Cardiac ventricle fibroblast (primary cell): ENCODE data around the gene MSLN. TPM values are rescaled to one million over a fixed set of nuclear protein-coding genes. Genes with fewer than 3 reads are reported as not detected.

ENCODE experiments used
- total RNA-seq: library from RNA; depleted of rRNA; stranded (reverse); fragments of >200 nt; gene quantifications from 2 replicates; pipeline ENCODE4 v1.2.3, GENCODE V29; 2015

Gene MSLN
- total RNA-seq = not detected in 2 replicates

GRCh38 chr16:760545-761343 lies at the start of gene MSLN:
Gene MSLN (plus strand): TSS chr16:760734. CDS start chr16:762681, 1,947 bp downstream.

GRCh38 chr16:714558-715476 lies 45.7 kb upstream of the MSLN start, which contains the start of gene METRN:
Gene METRN (plus strand): TSS chr16:715118. CDS start chr16:715290, 172 bp downstream.

GRCh38 chr16:720990-721764 lies 39.4 kb upstream of the MSLN start, which contains the start of gene ANTKMT:
Gene ANTKMT (plus strand): TSS chr16:721146. CDS start chr16:721275, 129 bp downstream.

GRCh38 chr16:726438-727290 lies 33.9 kb upstream of the MSLN start, which contains the start of the genes CCDC78 and HAGHL:
Gene CCDC78 (minus strand): TSS chr16:726443. CDS start chr16:726367, 76 bp downstream.
Gene HAGHL (plus strand): TSS chr16:727106. CDS start chr16:727510, 404 bp downstream.

GRCh38 chr16:740764-741505 lies 19.6 kb upstream of the MSLN start, which contains the start of gene CIAO3:
Gene CIAO3 (minus strand): TSS chr16:740997. CDS start chr16:740985, 12 bp downstream.

GRCh38 chr16:787978-788398 lies 27.5 kb downstream of the MSLN start, which contains the start of gene RPUSD1:
Gene RPUSD1 (minus strand): TSS chr16:788381. CDS start chr16:787737, 644 bp downstream.

GRCh38 chr16:788399-789126 lies 28.0 kb downstream of the MSLN start, which contains the start of gene CHTF18:
Gene CHTF18 (plus strand): TSS chr16:788620. CDS start chr16:788685, 65 bp downstream.

GRCh38 chr16:799948-800833 lies 39.7 kb downstream of the MSLN start, which contains the start of gene GNG13:
Gene GNG13 (minus strand): TSS chr16:800734. CDS start chr16:799077, 1,657 bp downstream.

Other genes starting within 250 kb of the MSLN start
- 29.2 and 37.8 TPM in 2 replicates for gene CAPN15, start 233.0 kb upstream of the MSLN start, total RNA-seq
- gene PRR35, start 200.3 kb upstream of the MSLN start, total RNA-seq = not detected in 2 replicates
- gene NHLRC4, start 193.7 kb upstream of the MSLN start, total RNA-seq = 3.5 and 4.4 TPM in 2 replicates
- 20.2 and 25.1 TPM in 2 replicates for gene PIGQ, start 190.8 kb upstream of the MSLN start, total RNA-seq
- 10.9 and 19.7 TPM in 2 replicates for gene RAB40C, start 170.7 kb upstream of the MSLN start, total RNA-seq
- 0.06 TPM in 1 of 2 replicates, not detected in the other for gene WFIKKN1, start 129.7 kb upstream of the MSLN start, total RNA-seq
- gene METTL26, start 124.4 kb upstream of the MSLN start, total RNA-seq = 187 and 190 TPM in 2 replicates
- 21.0 and 34.2 TPM in 2 replicates for gene MCRIP2, start 118.9 kb upstream of the MSLN start, total RNA-seq
- gene WDR90, start 111.4 kb upstream of the MSLN start, total RNA-seq = 5.7 and 9.1 TPM in 2 replicates
- gene RHOT2, start 92.6 kb upstream of the MSLN start, total RNA-seq = 18.7 and 19.5 TPM in 2 replicates
- 0.50 and 1.5 TPM in 2 replicates for gene RHBDL1, start 85.1 kb upstream of the MSLN start, total RNA-seq
- 97.2 and 118 TPM in 2 replicates for gene STUB1, start 80.3 kb upstream of the MSLN start, total RNA-seq
- gene JMJD8, start 76.4 kb upstream of the MSLN start, total RNA-seq = 47.8 and 63.7 TPM in 2 replicates
- gene WDR24, start 70.3 kb upstream of the MSLN start, total RNA-seq = 14.2 and 14.9 TPM in 2 replicates
- gene FBXL16, start 54.9 kb upstream of the MSLN start, total RNA-seq = not detected in 2 replicates
- gene METRN, start 45.6 kb upstream of the MSLN start, total RNA-seq = 115 and 126 TPM in 2 replicates
- gene ANTKMT, start 39.6 kb upstream of the MSLN start, total RNA-seq = 30.0 and 34.0 TPM in 2 replicates
- gene CCDC78, start 34.3 kb upstream of the MSLN start, total RNA-seq = 0.10 and 1.3 TPM in 2 replicates
- 5.9 and 16.4 TPM in 2 replicates for gene HAGHL, start 33.6 kb upstream of the MSLN start, total RNA-seq
- gene CIAO3, start 19.7 kb upstream of the MSLN start, total RNA-seq = 8.9 and 16.7 TPM in 2 replicates
- 20.3 and 26.0 TPM in 2 replicates for gene RPUSD1, start 27.6 kb downstream of the MSLN start, total RNA-seq
- gene CHTF18, start 27.9 kb downstream of the MSLN start, total RNA-seq = 2.0 and 4.9 TPM in 2 replicates
- gene GNG13, start 40.0 kb downstream of the MSLN start, total RNA-seq = not detected in 2 replicates
- 26.4 and 41.9 TPM in 2 replicates for gene LMF1, start 210.2 kb downstream of the MSLN start, total RNA-seq
- gene SOX8, start 221.0 kb downstream of the MSLN start, total RNA-seq = 1.1 and 1.4 TPM in 2 replicates